ENCODE results near the gene TMEM59L. TPM values are rescaled to one million over a fixed set of nuclear protein-coding genes. Genes with fewer than 3 reads are reported as not detected.

The TMEM59L gene
- total and polyA plus RNA-seq, 10 of the 15 experiments (the other 5 are each of a cell fraction or from before 2014, with no cell fraction given): 0.06 TPM; not detected in 9

DNA sequence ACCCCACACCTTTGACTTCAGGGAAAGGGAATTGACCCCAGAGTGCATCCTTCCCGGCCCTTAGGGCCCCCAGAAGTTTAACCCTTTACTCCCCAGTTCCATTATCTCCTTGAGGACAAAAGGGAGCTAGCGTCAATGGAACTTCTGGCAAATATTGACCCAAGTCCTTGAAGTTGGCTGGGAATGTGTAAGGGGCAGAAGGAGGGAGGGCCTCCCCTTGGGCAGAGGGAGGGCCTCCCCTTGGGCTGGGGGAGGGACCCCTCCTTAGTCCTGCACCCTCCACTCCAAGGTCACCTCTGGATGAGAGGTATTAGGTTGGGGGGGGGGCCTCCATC lies 3.0 kb upstream of the TMEM59L start:
- Histone ChIP-seq H3K4me1 (ENCODE audit: control insufficient read depth, insufficient read depth, low read length) (no peaks in the 10 kb centered on the region), H3K4me2 (ENCODE audit: control insufficient read depth, insufficient read depth) (no peak overlapping the region), H3K36me3 (ENCODE audit: control insufficient read depth in 2 of 2, insufficient read depth in 2 of 2, low read length in 1 of 2) (no peaks in the 10 kb centered on the region), H2AFZ (ENCODE audit: control insufficient read depth, low read depth, low read length) (no peak overlapping the region), H3K9ac (ENCODE audit: control insufficient read depth, insufficient read depth, low read length) (no peak overlapping the region), H4K20me1 (ENCODE audit: control insufficient read depth, insufficient read depth) (no peaks in the 10 kb centered on the region; the same call in 1 of the 2 replicates), H3K27ac (ENCODE audit: control insufficient read depth, insufficient read depth) (no peak overlapping the region), H3K4me3 (no peak overlapping the region), H3K27me3 (replicated peaks in 1 of 2; ENCODE audit: control insufficient read depth in 2 of 2, insufficient read depth in 2 of 2, low read length in 1 of 2) (peaks cover 25 to 33% of the 10 kb centered on the region in 2 experiments), H3K9me3 (replicated peaks; ENCODE audit: control insufficient read depth, insufficient read depth, low read length) (no peaks in the 10 kb centered on the region), H3K79me2 (ENCODE audit: control insufficient read depth, insufficient read depth, low read length) (no peaks in the 10 kb centered on the region)
- intact Hi-C loops (cut with micrococcal nuclease; ENCODE audit: unreplicated experiment) (no loop called here), in situ Hi-C loops (cut with MboI) (no loop called here)
- POLR2A ChIA-PET: no interaction called here
- FAIRE-seq (no peak), DNase-seq (ENCODE audit: low read depth, low spot score) (no peak), ATAC-seq (no peak)
- SMC1A ChIA-PET (ENCODE audit: uncharacterized antibody, unreplicated experiment): no interaction called here
- CTCF ChIA-PET: no interaction called here
- BruUV-seq (replicated peaks): no TSS peak
- no peak for TF ChIP-seq EP300 (IDR thresholded peaks at IDR 0.05; ENCODE audit: borderline replicate concordance in 1 of 2, control insufficient read depth in 1 of 2, low read depth in 2 of 2, low read length in 2 of 2)
- no peak for TF ChIP-seq STAT3 (IDR thresholded peaks at IDR 0.05; ENCODE audit: low read depth, low read length)
- no peak for TF ChIP-seq CHD4 (IDR thresholded peaks at IDR 0.05)
- TF ChIP-seq NFYB (IDR thresholded peaks at IDR 0.05; ENCODE audit: insufficient read depth, low read depth, low read length): no peak
- no peak for TF ChIP-seq FOXK2 (IDR thresholded peaks at IDR 0.05)
- 50% methylated on average over 2 of the region's 2 CpGs for WGBS (ENCODE audit: insufficient coverage, insufficient replicate concordance, low lambda C conversion rate, missing lambda C conversion rate)
- RAD21 ChIA-PET (ENCODE audit: unreplicated experiment): no interaction called here

- H3K36me3 ChIP-seq (ENCODE audit: control insufficient read depth in 2 of 2, insufficient read depth in 2 of 2, low read length in 1 of 2): no peaks in the 10 kb centered on the region
- no peak for DNase-seq (ENCODE audit: low read depth, low spot score)
- ChIA-PET POLR2A (no interaction called here), SMC1A (ENCODE audit: uncharacterized antibody, unreplicated experiment) (no interaction called here), CTCF (no interaction called here), RAD21 (ENCODE audit: unreplicated experiment) (no interaction called here)
- ATAC-seq: no peak
- no peaks in the 10 kb centered on the region for H3K79me2 ChIP-seq (ENCODE audit: control insufficient read depth, insufficient read depth, low read length)
- BruUV-seq (replicated peaks): no TSS peak
- TF ChIP-seq ZNF217 (IDR thresholded peaks at IDR 0.05): no peak
- WGBS (ENCODE audit: insufficient coverage, insufficient replicate concordance, low lambda C conversion rate, missing lambda C conversion rate): 17% methylated on average over 3 of the region's 3 CpGs
- no peak overlapping the region for H2AFZ ChIP-seq (ENCODE audit: control insufficient read depth, low read depth, low read length)
- no peak overlapping the region for H3K9ac ChIP-seq (ENCODE audit: control insufficient read depth, insufficient read depth, low read length)
- intact Hi-C loops (cut with micrococcal nuclease; ENCODE audit: unreplicated experiment): no loop called here
- no peaks in the 10 kb centered on the region for H3K4me1 ChIP-seq (ENCODE audit: control insufficient read depth, insufficient read depth, low read length)
- H3K4me2 ChIP-seq (ENCODE audit: control insufficient read depth, insufficient read depth): no peak overlapping the region
- in situ Hi-C loops (cut with MboI): no loop called here
- no peak for FAIRE-seq
- peaks cover 1% of the 10 kb centered on the region; the same call in 1 of the 2 replicates for H4K20me1 ChIP-seq (ENCODE audit: control insufficient read depth, insufficient read depth)
- peaks cover 25 to 31% of the 10 kb centered on the region in 2 experiments for H3K27me3 ChIP-seq (replicated peaks in 1 of 2; ENCODE audit: control insufficient read depth in 2 of 2, insufficient read depth in 2 of 2, low read length in 1 of 2)
- H3K9me3 ChIP-seq (replicated peaks; ENCODE audit: control insufficient read depth, insufficient read depth, low read length): no peaks in the 10 kb centered on the region
- no peak overlapping the region for H3K27ac ChIP-seq (ENCODE audit: control insufficient read depth, insufficient read depth)
- H3K4me3 ChIP-seq: no peak overlapping the region
These were observed 2.5 kb upstream of the TMEM59L start for GRCh38 chr19:18610245-18610555.
